H9 (cell line): ENCODE results near the gene ZNF664. TPM values are rescaled to one million over a fixed set of nuclear protein-coding genes. Genes with fewer than 3 reads are reported as not detected.

Experiments used
- DNase-seq: peaks from one replicate; pipeline ENCODE4 v3.0.0-alpha.2; 2017
- H2AFZ ChIP-seq: one replicate; pipeline ENCODE4 v1.6.1; 2013; ENCODE audit warnings: mild to moderate bottlenecking, low read length, control low read depth, moderate library complexity
- H2AK5ac ChIP-seq: 2 replicates; pipeline ENCODE4 v1.6.1; 2013; ENCODE audit warnings: low read length, control low read depth, mixed read lengths; ENCODE audit not compliant: insufficient read length
- H2BK120ac ChIP-seq: one replicate; pipeline ENCODE4 v1.6.1; 2013; ENCODE audit warnings: low read depth, mild to moderate bottlenecking, low read length, control low read depth, inconsistent platforms; ENCODE audit not compliant: poor library complexity, severe bottlenecking
- H2BK12ac ChIP-seq: 2 replicates; pipeline ENCODE4 v1.6.1; 2013; ENCODE audit warnings: low read length, control low read depth, mixed read lengths, low read depth; ENCODE audit not compliant: insufficient read length
- H2BK15ac ChIP-seq: 2 replicates; pipeline ENCODE4 v1.6.1; 2013; ENCODE audit warnings: low read depth, low read length, control low read depth
- H2BK20ac ChIP-seq: one replicate; pipeline ENCODE4 v1.6.1; 2013; ENCODE audit warnings: low read depth, mild to moderate bottlenecking, low read length, control low read depth, inconsistent platforms; ENCODE audit not compliant: poor library complexity, severe bottlenecking
- H2BK5ac ChIP-seq: 2 replicates; pipeline ENCODE4 v1.6.1; 2013; ENCODE audit warnings: low read length, control low read depth, mixed read lengths; ENCODE audit not compliant: insufficient read length
- H3K14ac ChIP-seq: 2 replicates; pipeline ENCODE4 v1.6.1; 2013; ENCODE audit warnings: low read length, control low read depth; ENCODE audit not compliant: insufficient read depth
- H3K18ac ChIP-seq: 2 replicates; pipeline ENCODE4 v1.6.1; 2013; ENCODE audit warnings: low read depth, mild to moderate bottlenecking, mixed read lengths, low read length, control low read depth; ENCODE audit not compliant: insufficient read length
- H3K23ac ChIP-seq: 2 replicates; pipeline ENCODE4 v1.6.1; 2013; ENCODE audit warnings: low read length, control low read depth, mixed read lengths, low read depth; ENCODE audit not compliant: insufficient read length
- H3K23me2 ChIP-seq: 2 replicates; pipeline ENCODE4 v1.6.1; 2013; ENCODE audit warnings: low read depth, mild to moderate bottlenecking, mixed read lengths, low read length, control low read depth; ENCODE audit not compliant: insufficient read length, poor library complexity, severe bottlenecking
- H3K27ac ChIP-seq: 2 replicates; pipeline ENCODE4 v1.5.1; 2013; ENCODE audit warnings: low read length, control low read depth, mixed read lengths, low read depth; ENCODE audit not compliant: insufficient read length
- H3K27me3 ChIP-seq: 2 replicates; pipeline ENCODE4 v1.6.1; 2013; ENCODE audit warnings: low read length, control low read depth, inconsistent platforms; ENCODE audit not compliant: insufficient read depth
- H3K4ac ChIP-seq: 2 replicates; pipeline ENCODE4 v1.6.1; 2013; ENCODE audit warnings: low read depth, mild to moderate bottlenecking, control low read depth, inconsistent platforms, low read length, moderate library complexity
- H3K4me1 ChIP-seq: 2 replicates; pipeline ENCODE4 v1.6.1; 2013; ENCODE audit warnings: low read length, control low read depth, inconsistent platforms; ENCODE audit not compliant: insufficient read depth
- H3K4me2 ChIP-seq: 2 replicates; pipeline ENCODE4 v1.6.1; 2013; ENCODE audit warnings: low read length, control low read depth, mixed read lengths; ENCODE audit not compliant: insufficient read length, insufficient read depth
- H3K56ac ChIP-seq: 2 replicates; pipeline ENCODE4 v1.6.1; 2013; ENCODE audit warnings: low read depth, mild to moderate bottlenecking, mixed read lengths, low read length, control low read depth; ENCODE audit not compliant: insufficient read length
- H3K79me1 ChIP-seq: 2 replicates; pipeline ENCODE4 v1.6.1; 2013; ENCODE audit warnings: low read depth, mild to moderate bottlenecking, moderate library complexity, low read length, control low read depth, inconsistent platforms; ENCODE audit not compliant: insufficient read depth, poor library complexity, severe bottlenecking
- H3K79me2 ChIP-seq: 2 replicates; pipeline ENCODE4 v1.6.1; 2013; ENCODE audit warnings: low read length, control low read depth, inconsistent platforms; ENCODE audit not compliant: insufficient read depth
- H3K9ac ChIP-seq: 2 replicates; pipeline ENCODE4 v1.6.1; 2013; ENCODE audit warnings: low read length, control low read depth, mixed read lengths; ENCODE audit not compliant: insufficient read length; ENCODE audit errors: extremely low read depth
- H3K9me3 ChIP-seq: one replicate; pipeline ENCODE4 v1.6.1; 2013; ENCODE audit warnings: low read depth, low read length, inconsistent platforms; ENCODE audit not compliant: control insufficient read depth
- H3T11ph ChIP-seq: one replicate; pipeline ENCODE4 v1.6.1; 2013; ENCODE audit warnings: mild to moderate bottlenecking, low read length, control low read depth, inconsistent platforms
- H4K20me1 ChIP-seq: one replicate; pipeline ENCODE4 v1.6.1; 2013; ENCODE audit not compliant: control insufficient read depth, insufficient read length, insufficient read depth
- H4K5ac ChIP-seq: 2 replicates; pipeline ENCODE4 v1.6.1; 2013; ENCODE audit warnings: low read depth, mild to moderate bottlenecking, mixed read lengths, low read length, control low read depth; ENCODE audit not compliant: insufficient read length
- H4K8ac ChIP-seq: replicated peaks from 2 replicates; pipeline ENCODE4 v1.6.1; 2013; ENCODE audit warnings: low read length, control low read depth, mixed read lengths, low read depth; ENCODE audit not compliant: insufficient read length
- H4K91ac ChIP-seq: 2 replicates; pipeline ENCODE4 v1.6.1; 2013; ENCODE audit warnings: low read depth, mild to moderate bottlenecking, moderate library complexity, mixed read lengths, low read length, control low read depth; ENCODE audit not compliant: insufficient read length
- H3K27ac Mint-ChIP-seq, 3 experiments: 2 replicates in 2 of 3; 3 replicates in 1 of 3; pipeline ENCODE4 v1.8.0; 2020 to 2021; ENCODE audit warnings: mixed read lengths in 3 of 3, mild to moderate bottlenecking in 1 of 3, moderate library complexity in 1 of 3
- H3K27me3 Mint-ChIP-seq: 2 replicates; pipeline ENCODE4 v1.8.0; 2021; ENCODE audit warnings: low read depth, mild to moderate bottlenecking, moderate library complexity, mixed read lengths
- H3K36me3 Mint-ChIP-seq, 3 experiments: 2 replicates in 2 of 3; 3 replicates in 1 of 3; pipeline ENCODE4 v1.8.0; 2020 to 2021; ENCODE audit warnings: low read depth in 3 of 3, mixed read lengths in 3 of 3; ENCODE audit not compliant: insufficient read depth in 1 of 3
- H3K4me1 Mint-ChIP-seq, 2 experiments: 2 replicates each; pipeline ENCODE4 v1.8.0; 2020; ENCODE audit warnings: mixed read lengths in 2 of 2
- H3K4me3 Mint-ChIP-seq, 2 experiments: 2 replicates in 1 of 2; 3 replicates in 1 of 2; pipeline ENCODE4 v1.8.0; 2020 to 2021; ENCODE audit warnings: mild to moderate bottlenecking in 2 of 2, mixed read lengths in 2 of 2, moderate library complexity in 1 of 2
- H3K9me3 Mint-ChIP-seq, 2 experiments: 2 replicates in 1 of 2; 3 replicates in 1 of 2; pipeline ENCODE4 v1.8.0; 2020; ENCODE audit warnings: mild to moderate bottlenecking in 2 of 2, mixed read lengths in 2 of 2, moderate library complexity in 1 of 2
- WGBS: extraction: QIAGEN DNeasy Blood & Tissue Kit; methylation state at CpG from one replicate; pipeline ENCODE4 v1.1.7; 2013; ENCODE audit warnings: missing lambda C conversion rate, low lambda C conversion rate, mixed read lengths; ENCODE audit not compliant: insufficient read length; ENCODE audit errors: extremely low coverage; 5-methylcytosine and 5-hydroxymethylcytosine counted together
- total RNA-seq: library from RNA; stranded (reverse); gene quantifications from 2 replicates; pipeline ENCODE4 v1.2.1, GENCODE V29; 2021
- TF ChIP-seq, protein P1 (sequence below): fragments of 200-600 bp; sonication (generic); conservative IDR thresholded peaks from 3 replicates; pipeline ENCODE4 v1.8.0; 2021; ENCODE audit warnings: antibody characterized with exemption, mild to moderate bottlenecking

Gene ZNF664
- total RNA-seq, 1 experiment from 2014 or later, result 29.5 TPM

DNA sequence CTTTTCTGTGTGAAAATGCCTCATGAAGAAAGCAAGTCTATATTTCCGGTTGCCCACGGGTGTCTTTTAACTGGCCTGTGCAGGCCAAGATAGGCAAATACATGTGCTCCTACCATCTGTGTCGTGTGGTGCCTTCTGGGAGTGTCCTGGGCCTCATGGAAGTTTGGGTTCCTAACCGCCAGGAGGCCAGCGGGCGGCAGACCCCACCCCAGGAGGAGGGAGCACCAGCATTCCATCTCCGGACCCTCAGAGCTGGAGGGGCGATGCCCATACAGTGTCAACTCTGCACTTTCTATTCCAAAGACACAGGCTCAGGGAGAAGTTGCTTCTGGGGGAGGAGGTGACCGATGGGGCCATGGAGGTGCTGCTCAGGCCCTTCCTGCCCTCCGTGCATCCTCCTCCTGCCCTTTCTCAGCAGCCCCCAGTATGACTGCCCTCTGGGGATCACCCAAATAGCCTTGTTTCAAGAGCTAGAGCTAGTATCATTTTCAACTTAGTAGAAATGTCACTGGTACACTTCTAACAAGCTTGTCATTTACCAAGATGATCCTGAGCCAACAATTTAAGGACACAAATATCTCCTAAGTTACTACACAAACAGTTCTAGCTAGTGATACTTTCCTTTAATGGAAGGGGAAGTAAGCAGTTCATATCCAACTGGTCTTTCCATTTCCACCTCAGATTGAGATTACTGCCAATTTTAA lies 18.2 kb upstream of the ZNF664 start:
- H4K8ac ChIP-seq, result no peak overlapping the region
- Mint-ChIP-seq H3K27ac (no peak overlapping the region; a peak in 1 of 7 replicates), H3K36me3 (no peaks in the 10 kb centered on the region), H3K9me3 (no peaks in the 10 kb centered on the region), H3K4me1 (no peaks in the 10 kb centered on the region), H3K27me3 (peaks cover 100% of the 10 kb centered on the region), H3K4me3 (no peak overlapping the region)
- H2BK5ac ChIP-seq, result no peak overlapping the region
- H4K5ac ChIP-seq, result no peak overlapping the region
- H3K23ac ChIP-seq, result no peak overlapping the region
- H4K91ac ChIP-seq, result no peak overlapping the region
- no peak for DNase-seq
- no peak overlapping the region for H2BK120ac ChIP-seq
- no CpG with 5 or more reads among the region's 10 CpGs for WGBS
- no peak overlapping the region for H2BK20ac ChIP-seq
- no peaks in the 10 kb centered on the region for H3K23me2 ChIP-seq
- no peak overlapping the region for H2BK15ac ChIP-seq
- no peaks in the 10 kb centered on the region for H3K79me2 ChIP-seq
- H3K18ac ChIP-seq, result no peak overlapping the region
- H2AFZ ChIP-seq, result no peak overlapping the region
- peaks cover 5% of the 10 kb centered on the region; the same call in 1 of the 2 replicates for H3K27me3 ChIP-seq
- H2BK12ac ChIP-seq, result no peak overlapping the region
- H3K4me2 ChIP-seq, result no peak overlapping the region
- no peaks in the 10 kb centered on the region for H3K4me1 ChIP-seq
- H3K56ac ChIP-seq, result no peak overlapping the region
- no peaks in the 10 kb centered on the region for H3K79me1 ChIP-seq
- no peak overlapping the region for H3K4ac ChIP-seq
- H3T11ph ChIP-seq, result no peak overlapping the region
- no peak overlapping the region for H3K27ac ChIP-seq
- no peak overlapping the region for H3K14ac ChIP-seq
- H4K20me1 ChIP-seq, result no peaks in the 10 kb centered on the region
- H3K9ac ChIP-seq, result no peak overlapping the region
- TF ChIP-seq, protein P1, sequence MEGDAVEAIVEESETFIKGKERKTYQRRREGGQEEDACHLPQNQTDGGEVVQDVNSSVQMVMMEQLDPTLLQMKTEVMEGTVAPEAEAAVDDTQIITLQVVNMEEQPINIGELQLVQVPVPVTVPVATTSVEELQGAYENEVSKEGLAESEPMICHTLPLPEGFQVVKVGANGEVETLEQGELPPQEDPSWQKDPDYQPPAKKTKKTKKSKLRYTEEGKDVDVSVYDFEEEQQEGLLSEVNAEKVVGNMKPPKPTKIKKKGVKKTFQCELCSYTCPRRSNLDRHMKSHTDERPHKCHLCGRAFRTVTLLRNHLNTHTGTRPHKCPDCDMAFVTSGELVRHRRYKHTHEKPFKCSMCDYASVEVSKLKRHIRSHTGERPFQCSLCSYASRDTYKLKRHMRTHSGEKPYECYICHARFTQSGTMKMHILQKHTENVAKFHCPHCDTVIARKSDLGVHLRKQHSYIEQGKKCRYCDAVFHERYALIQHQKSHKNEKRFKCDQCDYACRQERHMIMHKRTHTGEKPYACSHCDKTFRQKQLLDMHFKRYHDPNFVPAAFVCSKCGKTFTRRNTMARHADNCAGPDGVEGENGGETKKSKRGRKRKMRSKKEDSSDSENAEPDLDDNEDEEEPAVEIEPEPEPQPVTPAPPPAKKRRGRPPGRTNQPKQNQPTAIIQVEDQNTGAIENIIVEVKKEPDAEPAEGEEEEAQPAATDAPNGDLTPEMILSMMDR, result no peak
- H2AK5ac ChIP-seq, result no peak overlapping the region
- H3K9me3 ChIP-seq, result no peaks in the 10 kb centered on the region
